ENCODE results near the gene RDX. TPM values are rescaled to one million over a fixed set of nuclear protein-coding genes. Genes with fewer than 3 reads are reported as not detected.

The RDX gene
- total and polyA plus RNA-seq, 10 of the 15 experiments (the other 5 are each of a cell fraction or from before 2014, with no cell fraction given), result 24.6 to 62.2 (median 47.8) TPM

- Histone ChIP-seq H3K27me3 (replicated peaks in 1 of 2; ENCODE audit: control insufficient read depth in 2 of 2, insufficient read depth in 2 of 2, low read length in 1 of 2) (no peaks in the 10 kb centered on the region; a peak in 2 of 4 replicates), H2AFZ (ENCODE audit: control insufficient read depth, low read depth, low read length) (no peak overlapping the region), H3K9me3 (replicated peaks; ENCODE audit: control insufficient read depth, insufficient read depth, low read length) (no peaks in the 10 kb centered on the region), H4K20me1 (ENCODE audit: control insufficient read depth, insufficient read depth) (no peaks in the 10 kb centered on the region), H3K4me2 (ENCODE audit: control insufficient read depth, insufficient read depth) (no peak overlapping the region), H3K4me3 (no peak overlapping the region), H3K9ac (ENCODE audit: control insufficient read depth, insufficient read depth, low read length) (no peak overlapping the region), H3K79me2 (ENCODE audit: control insufficient read depth, insufficient read depth, low read length) (no peaks in the 10 kb centered on the region), H3K36me3 (ENCODE audit: control insufficient read depth in 2 of 2, insufficient read depth in 2 of 2, low read length in 1 of 2) (no peaks in the 10 kb centered on the region), H3K4me1 (ENCODE audit: control insufficient read depth, insufficient read depth, low read length) (no peaks in the 10 kb centered on the region), H3K27ac (ENCODE audit: control insufficient read depth, insufficient read depth) (no peak overlapping the region)
- no TSS peak for BruUV-seq (replicated peaks)
- CTCF ChIA-PET, result interaction anchor here (1.5 to 1.6 kb wide), 3 partner anchors 8 to 199 kb away, joined by 3 to 5 read pairs (median 4); no protein-coding TSS in a partner anchor
- in situ Hi-C loops (cut with MboI), result no loop called here
- FAIRE-seq (no peak), DNase-seq (ENCODE audit: low read depth, low spot score) (no peak), ATAC-seq (no peak)
- WGBS (ENCODE audit: insufficient coverage, insufficient replicate concordance, low lambda C conversion rate, missing lambda C conversion rate), result 79% methylated on average over 12 of the region's 12 CpGs
- RAD21 ChIA-PET (ENCODE audit: unreplicated experiment), result no interaction called here
- SMC1A ChIA-PET (ENCODE audit: uncharacterized antibody, unreplicated experiment), result interaction anchor here (1.2 kb wide), 1 partner anchor 191 kb away, joined by 3 read pairs; no protein-coding TSS in a partner anchor
- intact Hi-C loops (cut with micrococcal nuclease; ENCODE audit: unreplicated experiment), result no loop called here
- POLR2A ChIA-PET, result no interaction called here
- TF ChIP-seq ZNF274 (IDR thresholded peaks at IDR 0.05; ENCODE audit: insufficient read depth, insufficient read length) (no peak), BMI1 (IDR thresholded peaks at IDR 0.05; ENCODE audit: borderline replicate concordance) (no peak), ZBTB11 (CRISPR knock-in tag; IDR thresholded peaks at IDR 0.05) (no peak), JUNB (IDR thresholded peaks at IDR 0.05) (no peak), SMAD1 (IDR thresholded peaks at IDR 0.05; ENCODE audit: low read depth, partially characterized antibody) (no peak), EP300 (IDR thresholded peaks at IDR 0.05; ENCODE audit: borderline replicate concordance in 1 of 2, control insufficient read depth in 1 of 2, low read depth in 2 of 2, low read length in 2 of 2) (no peak), CHD4 (IDR thresholded peaks at IDR 0.05) (no peak), PML (IDR thresholded peaks at IDR 0.05; ENCODE audit: low read length) (no peak), MYB (IDR thresholded peaks at IDR 0.05; ENCODE audit: borderline replicate concordance, low read depth, low read length) (no peak), ZNF24 (IDR thresholded peaks at IDR 0.05) (no peak), SIX5 (IDR thresholded peaks at IDR 0.05; ENCODE audit: low read depth, low read length, severe bottlenecking) (no peak), GABPA (IDR thresholded peaks at IDR 0.05; ENCODE audit: low read depth) (no peak), BCLAF1 (IDR thresholded peaks at IDR 0.05) (no peak), PAX5 (IDR thresholded peaks at IDR 0.05; ENCODE audit: borderline replicate concordance, low read depth, low read length) (no peak), SUPT20H (IDR thresholded peaks at IDR 0.05; ENCODE audit: borderline replicate concordance, control insufficient read depth, low read depth, low read length) (no peak), ATF3 (IDR thresholded peaks at IDR 0.05; ENCODE audit: borderline replicate concordance, extremely low read depth, low read depth, low read length) (no peak), NFYA (IDR thresholded peaks at IDR 0.05; ENCODE audit: borderline replicate concordance, low read depth, low read length) (no peak), RAD51 (IDR thresholded peaks at IDR 0.05) (no peak)
Observed at GRCh38 chr11:110176366-110177085, 119.9 kb downstream of the RDX start.
